AG09319 (cell line): ENCODE data around the gene GPT2.
A peak's percentile ranks its signal among the peaks of the same experiment; 100 is the strongest.

Experiments used
- DNase-seq: peaks from one replicate; pipeline ENCODE4 v3.0.0-alpha.2; 2010; ENCODE audit warnings: low read depth; ENCODE audit errors: extremely low read depth
- TF ChIP-seq, protein P1 (sequence below): IDR thresholded peaks from 2 replicates; pipeline ENCODE4 v1.5.1; 2011; ENCODE audit warnings: low read depth, mild to moderate bottlenecking, inconsistent platforms, low read length, moderate library complexity

The GPT2 gene

GRCh38 chr16:46845952-46846351 is 38.2 kb upstream of the GPT2 start:
- TF ChIP-seq, protein P1, sequence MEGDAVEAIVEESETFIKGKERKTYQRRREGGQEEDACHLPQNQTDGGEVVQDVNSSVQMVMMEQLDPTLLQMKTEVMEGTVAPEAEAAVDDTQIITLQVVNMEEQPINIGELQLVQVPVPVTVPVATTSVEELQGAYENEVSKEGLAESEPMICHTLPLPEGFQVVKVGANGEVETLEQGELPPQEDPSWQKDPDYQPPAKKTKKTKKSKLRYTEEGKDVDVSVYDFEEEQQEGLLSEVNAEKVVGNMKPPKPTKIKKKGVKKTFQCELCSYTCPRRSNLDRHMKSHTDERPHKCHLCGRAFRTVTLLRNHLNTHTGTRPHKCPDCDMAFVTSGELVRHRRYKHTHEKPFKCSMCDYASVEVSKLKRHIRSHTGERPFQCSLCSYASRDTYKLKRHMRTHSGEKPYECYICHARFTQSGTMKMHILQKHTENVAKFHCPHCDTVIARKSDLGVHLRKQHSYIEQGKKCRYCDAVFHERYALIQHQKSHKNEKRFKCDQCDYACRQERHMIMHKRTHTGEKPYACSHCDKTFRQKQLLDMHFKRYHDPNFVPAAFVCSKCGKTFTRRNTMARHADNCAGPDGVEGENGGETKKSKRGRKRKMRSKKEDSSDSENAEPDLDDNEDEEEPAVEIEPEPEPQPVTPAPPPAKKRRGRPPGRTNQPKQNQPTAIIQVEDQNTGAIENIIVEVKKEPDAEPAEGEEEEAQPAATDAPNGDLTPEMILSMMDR = no peak
- DNase-seq = no peak

DNA sequence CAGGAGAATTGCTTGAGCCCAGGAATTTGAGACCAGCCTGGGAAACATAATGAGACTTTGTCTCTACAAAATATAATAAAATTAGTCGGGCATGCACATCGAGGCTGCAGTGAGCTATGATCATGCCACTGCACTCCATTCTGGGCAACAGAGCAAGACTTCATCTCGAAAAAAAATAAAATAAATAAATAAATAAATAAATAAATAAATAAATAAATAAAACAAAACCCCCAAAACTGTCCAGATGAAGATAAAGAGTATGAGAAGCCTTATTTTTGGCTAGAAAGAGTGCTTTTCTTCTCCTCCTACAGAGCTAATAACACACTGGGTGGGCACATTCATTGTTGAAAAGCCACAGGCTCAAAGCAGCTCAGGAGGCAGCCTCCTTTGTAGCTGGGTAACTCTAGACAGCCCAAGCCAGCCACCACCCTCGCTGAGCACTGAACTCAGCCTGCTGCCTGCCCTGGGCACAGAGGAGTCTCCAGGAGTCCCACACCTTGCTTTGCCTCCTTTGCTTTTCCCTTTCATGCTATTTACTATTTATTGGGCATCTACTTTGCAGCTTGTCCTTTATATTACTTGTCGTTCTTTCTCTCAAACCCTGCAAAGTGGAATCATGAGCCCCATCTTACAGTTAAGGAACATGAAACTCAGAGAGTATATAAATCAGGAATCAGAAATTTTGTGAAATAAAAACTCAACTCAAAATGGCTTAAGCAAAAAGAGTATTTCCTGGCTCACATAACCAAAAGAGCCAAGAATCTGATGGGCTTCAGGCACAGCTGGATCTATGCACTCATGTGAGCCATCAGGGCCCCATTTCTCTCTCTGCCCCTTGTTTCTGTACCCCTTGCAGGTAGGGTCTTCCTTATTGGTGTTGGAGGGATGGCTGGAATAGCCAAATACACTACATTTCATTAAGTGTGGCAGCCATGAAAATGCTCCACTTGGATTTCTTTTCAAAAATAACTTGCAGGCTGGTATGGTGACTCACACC is 35.1 kb upstream of the GPT2 start:
- TF ChIP-seq, protein P1 = no peak
- DNase-seq = no peak

DNA sequence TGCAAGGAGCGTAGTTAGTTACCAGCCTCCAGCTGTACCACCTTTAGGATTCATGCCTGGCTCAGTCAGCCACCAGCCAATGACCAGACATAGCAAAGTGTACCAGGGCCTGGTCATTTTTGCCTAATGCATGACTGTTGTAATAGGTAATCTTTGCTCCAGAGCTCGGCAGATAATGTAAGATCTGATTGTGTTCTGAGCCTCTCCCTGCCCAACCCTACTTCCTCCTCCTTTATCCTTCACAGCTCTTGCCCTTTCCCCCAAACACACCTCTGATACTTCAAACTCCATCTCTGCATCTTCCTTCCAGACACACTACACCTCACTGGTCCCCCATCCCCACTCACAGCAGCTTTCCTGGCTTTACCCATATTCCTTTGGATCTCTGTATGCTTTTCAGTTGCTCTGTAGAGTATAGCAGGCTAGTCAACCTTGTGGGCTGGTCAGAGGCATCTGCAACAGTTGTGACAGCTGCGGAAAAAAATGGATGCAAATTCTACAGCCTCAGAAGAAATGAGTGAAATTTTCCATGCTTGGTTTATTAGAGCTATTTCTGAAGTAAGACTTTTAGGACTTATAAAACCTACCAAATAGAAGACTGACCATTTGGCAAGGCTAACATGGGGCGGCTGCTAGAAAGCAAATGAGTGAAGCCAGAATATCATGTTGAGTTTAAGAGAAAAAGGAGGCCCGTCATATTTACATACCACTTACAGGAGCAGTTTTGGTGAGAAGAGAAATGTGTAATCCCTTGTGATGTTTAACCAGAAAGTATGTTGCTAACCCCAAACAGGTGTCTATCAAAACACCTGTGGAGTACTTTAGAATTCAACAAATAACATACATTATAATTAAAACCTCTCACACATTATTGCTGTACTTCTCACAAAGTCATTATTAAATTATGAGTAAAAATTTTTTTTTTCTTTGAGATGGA is 33.3 kb upstream of the GPT2 start:
- TF ChIP-seq, protein P1 = no peak
- DNase-seq = no peak

DNA sequence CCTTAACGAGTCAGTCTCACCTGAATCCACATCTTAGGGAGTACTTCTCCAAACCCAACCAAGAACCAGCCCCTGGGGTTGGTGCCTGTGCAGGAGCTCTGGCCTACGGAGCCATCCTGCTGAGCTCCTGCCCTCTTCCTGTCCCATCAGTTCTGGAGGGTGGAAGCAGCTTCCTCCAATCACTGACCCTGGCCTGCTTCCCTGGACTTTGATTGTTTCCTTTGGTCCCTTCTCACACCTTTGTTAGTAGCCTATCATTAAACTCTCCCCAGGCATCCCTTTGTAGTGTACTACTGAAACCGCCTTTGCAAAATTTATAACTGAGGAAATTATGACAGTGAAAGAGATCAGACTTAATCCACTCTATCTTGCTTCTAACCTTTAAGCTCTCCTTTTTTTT is 32.0 kb upstream of the GPT2 start:
- no peak for DNase-seq
- TF ChIP-seq, protein P1 = no peak

GRCh38 chr16:46853713-46854443 is 30.3 kb upstream of the GPT2 start:
- TF ChIP-seq, protein P1 = peak; percentile 92
- peak; percentile 32 for DNase-seq

- TF ChIP-seq, protein P1 = no peak
- DNase-seq = no peak
These were observed 29.3 kb upstream of the GPT2 start for GRCh38 chr16:46854846-46855245.
